ENCODE measurements around the gene MMP11.
A peak's percentile ranks its signal among the peaks of the same experiment; 100 is the strongest.

MMP11 gene

GRCh38 chr22:23752750-23753149 is 19.9 kb upstream of the MMP11 start:
- H3K27ac Mint-ChIP-seq: no peak overlapping the region
- peaks cover 15% of the 10 kb centered on the region for H3K4me1 Mint-ChIP-seq (ENCODE audit: low read depth)
- peaks cover 2% of the 10 kb centered on the region for H3K36me3 Mint-ChIP-seq (ENCODE audit: low read depth)
- no peaks in the 10 kb centered on the region for H3K9me3 Mint-ChIP-seq
- peak overlapping the region; percentile 79 for H3K4me3 Mint-ChIP-seq
- peaks cover 5% of the 10 kb centered on the region for H3K27me3 Mint-ChIP-seq (ENCODE audit: low read depth)

- H3K4me1 Mint-ChIP-seq (ENCODE audit: low read depth): peaks cover 15% of the 10 kb centered on the region
- H3K27me3 Mint-ChIP-seq (ENCODE audit: low read depth): peaks cover 5% of the 10 kb centered on the region
- no peak overlapping the region for H3K27ac Mint-ChIP-seq
- H3K4me3 Mint-ChIP-seq: no peak overlapping the region
- H3K9me3 Mint-ChIP-seq: no peaks in the 10 kb centered on the region
- H3K36me3 Mint-ChIP-seq (ENCODE audit: low read depth): peaks cover 2% of the 10 kb centered on the region
These were observed 19.3 kb upstream of the MMP11 start for GRCh38 chr22:23753385-23753784.

- Mint-ChIP-seq H3K4me1 (ENCODE audit: low read depth) (peaks cover 15% of the 10 kb centered on the region), H3K9me3 (no peaks in the 10 kb centered on the region), H3K36me3 (ENCODE audit: low read depth) (peaks cover 2% of the 10 kb centered on the region), H3K27me3 (ENCODE audit: low read depth) (peaks cover 5% of the 10 kb centered on the region), H3K4me3 (no peak within 1 kb of the TSS), H3K27ac (no peak within 1 kb of the TSS)
These were observed 18.3 kb upstream of the MMP11 start, which contains the start of gene VPREB3 for GRCh38 chr22:23754220-23754919. TSS of gene VPREB3 (minus strand) at chr22:23754425. CDS start at chr22:23754363, 62 bp downstream.

- no peak overlapping the region for H3K4me3 Mint-ChIP-seq
- no peaks in the 10 kb centered on the region for H3K36me3 Mint-ChIP-seq (ENCODE audit: low read depth)
- H3K27ac Mint-ChIP-seq: no peak overlapping the region
- peaks cover 9% of the 10 kb centered on the region for H3K4me1 Mint-ChIP-seq (ENCODE audit: low read depth)
- H3K9me3 Mint-ChIP-seq: no peaks in the 10 kb centered on the region
- peaks cover 1% of the 10 kb centered on the region for H3K27me3 Mint-ChIP-seq (ENCODE audit: low read depth)
These were observed 17.5 kb upstream of the MMP11 start for GRCh38 chr22:23754980-23755636.

GRCh38 chr22:23755711-23756110 is 16.9 kb upstream of the MMP11 start:
- H3K4me1 Mint-ChIP-seq (ENCODE audit: low read depth): peaks cover 3% of the 10 kb centered on the region
- H3K4me3 Mint-ChIP-seq: no peak overlapping the region
- no peaks in the 10 kb centered on the region for H3K27me3 Mint-ChIP-seq (ENCODE audit: low read depth)

GRCh38 chr22:23756891-23757290 is 15.8 kb upstream of the MMP11 start:
- no peaks in the 10 kb centered on the region for H3K9me3 Mint-ChIP-seq
- no peak overlapping the region for H3K27ac Mint-ChIP-seq
- no peaks in the 10 kb centered on the region for H3K27me3 Mint-ChIP-seq (ENCODE audit: low read depth)
- no peak overlapping the region for H3K4me3 Mint-ChIP-seq
- no peaks in the 10 kb centered on the region for H3K36me3 Mint-ChIP-seq (ENCODE audit: low read depth)
- peaks cover 3% of the 10 kb centered on the region for H3K4me1 Mint-ChIP-seq (ENCODE audit: low read depth)

More at GRCh38 chr22:23755711-23756110, 16.9 kb upstream of the MMP11 start:
- Mint-ChIP-seq H3K36me3 (ENCODE audit: low read depth) (no peaks in the 10 kb centered on the region), H3K9me3 (no peaks in the 10 kb centered on the region), H3K27ac (no peak overlapping the region)

GRCh38 chr22:23759566-23759965 is 13.1 kb upstream of the MMP11 start:
- Mint-ChIP-seq H3K4me1 (ENCODE audit: low read depth) (peaks cover 10% of the 10 kb centered on the region), H3K27me3 (ENCODE audit: low read depth) (no peaks in the 10 kb centered on the region)

GRCh38 chr22:23760056-23760455 is 12.6 kb upstream of the MMP11 start:
- Mint-ChIP-seq H3K4me1 (ENCODE audit: low read depth) (peaks cover 11% of the 10 kb centered on the region), H3K27ac (no peak overlapping the region), H3K9me3 (no peaks in the 10 kb centered on the region), H3K27me3 (ENCODE audit: low read depth) (no peaks in the 10 kb centered on the region), H3K4me3 (no peak overlapping the region), H3K36me3 (ENCODE audit: low read depth) (peaks cover 1% of the 10 kb centered on the region)

More at GRCh38 chr22:23759566-23759965, 13.1 kb upstream of the MMP11 start:
- no peak overlapping the region for H3K27ac Mint-ChIP-seq
- H3K36me3 Mint-ChIP-seq (ENCODE audit: low read depth): no peaks in the 10 kb centered on the region
- H3K9me3 Mint-ChIP-seq: no peaks in the 10 kb centered on the region
- H3K4me3 Mint-ChIP-seq: no peak overlapping the region

GRCh38 chr22:23762842-23763578 is 9.6 kb upstream of the MMP11 start, which contains the start of gene C22orf15:
TSS of gene C22orf15 (plus strand) at chr22:23762990. CDS start at chr22:23763307, 317 bp downstream.
- no peaks in the 10 kb centered on the region for H3K27me3 Mint-ChIP-seq (ENCODE audit: low read depth)
- peaks cover 3% of the 10 kb centered on the region for H3K36me3 Mint-ChIP-seq (ENCODE audit: low read depth)
- no peaks in the 10 kb centered on the region for H3K9me3 Mint-ChIP-seq
- H3K27ac Mint-ChIP-seq: peak within 1 kb of the TSS; percentile 36
- H3K4me1 Mint-ChIP-seq (ENCODE audit: low read depth): peaks cover 21% of the 10 kb centered on the region
- H3K4me3 Mint-ChIP-seq: peak within 1 kb of the TSS; percentile 67

GRCh38 chr22:23763579-23763945 is 9.1 kb upstream of the MMP11 start:
- H3K4me1 Mint-ChIP-seq (ENCODE audit: low read depth): peaks cover 22% of the 10 kb centered on the region
- peak overlapping the region; percentile 67 for H3K4me3 Mint-ChIP-seq
- H3K36me3 Mint-ChIP-seq (ENCODE audit: low read depth): peaks cover 3% of the 10 kb centered on the region
- no peak overlapping the region for H3K27ac Mint-ChIP-seq
- H3K9me3 Mint-ChIP-seq: no peaks in the 10 kb centered on the region
- no peaks in the 10 kb centered on the region for H3K27me3 Mint-ChIP-seq (ENCODE audit: low read depth)

GRCh38 chr22:23763954-23764353 is 8.7 kb upstream of the MMP11 start:
- H3K4me1 Mint-ChIP-seq (ENCODE audit: low read depth): peaks cover 22% of the 10 kb centered on the region
- no peaks in the 10 kb centered on the region for H3K27me3 Mint-ChIP-seq (ENCODE audit: low read depth)
- peak overlapping the region; percentile 67 for H3K4me3 Mint-ChIP-seq
- peaks cover 3% of the 10 kb centered on the region for H3K36me3 Mint-ChIP-seq (ENCODE audit: low read depth)
- no peaks in the 10 kb centered on the region for H3K9me3 Mint-ChIP-seq
- H3K27ac Mint-ChIP-seq: no peak overlapping the region

- no peaks in the 10 kb centered on the region for H3K9me3 Mint-ChIP-seq
- no peaks in the 10 kb centered on the region for H3K27me3 Mint-ChIP-seq (ENCODE audit: low read depth)
- peak overlapping the region; percentile 46 for H3K4me3 Mint-ChIP-seq
- peaks cover 22% of the 10 kb centered on the region for H3K4me1 Mint-ChIP-seq (ENCODE audit: low read depth)
- peak overlapping the region; percentile 46 for H3K27ac Mint-ChIP-seq
- H3K36me3 Mint-ChIP-seq (ENCODE audit: low read depth): peaks cover 3% of the 10 kb centered on the region
These were observed 7.5 kb upstream of the MMP11 start for GRCh38 chr22:23764899-23765881.

- Mint-ChIP-seq H3K4me1 (ENCODE audit: low read depth) (peaks cover 25% of the 10 kb centered on the region), H3K36me3 (ENCODE audit: low read depth) (peaks cover 3% of the 10 kb centered on the region), H3K9me3 (no peaks in the 10 kb centered on the region), H3K27ac (peak overlapping the region; percentile 6), H3K27me3 (ENCODE audit: low read depth) (no peaks in the 10 kb centered on the region), H3K4me3 (peak overlapping the region; percentile 76)
These were observed 5.4 kb upstream of the MMP11 start for GRCh38 chr22:23767303-23767672.

Measured in T-helper 1 cell treated with Interleukin-12 subunit alpha and Interleukin-12 subunit beta and Interleukin-4 antibody, amounts not matched to agents 30 μg/mL and 1 μg/mL, for 36 hours (primary cell).